Ascending aorta (tissue), 2 donors: Measurements from ENCODE around the gene FAM107B. TPM values are rescaled to one million over a fixed set of nuclear protein-coding genes. Genes with fewer than 3 reads are reported as not detected.

Experiments used
- DNase-seq, 2 donors: peaks; one replicate each; pipeline ENCODE4 v3.0.0-alpha.2; 2019; ENCODE audit warnings: low spot score in 2 of 2
- H3K27ac ChIP-seq, 2 donors: fragments of 200-600 bp; sonication (generic); one replicate each; pipeline ENCODE4 v1.5.1; 2016 to 2017; ENCODE audit warnings: mild to moderate bottlenecking in 1 of 2
- H3K27me3 ChIP-seq: fragments of 200-600 bp; sonication (generic); one replicate; pipeline ENCODE4 v1.5.1; 2017
- H3K36me3 ChIP-seq, 2 donors: fragments of 200-600 bp; sonication (generic); one replicate each; pipeline ENCODE4 v1.5.1; 2016
- H3K4me1 ChIP-seq, 2 donors: fragments of 200-600 bp; sonication (generic); one replicate each; pipeline ENCODE4 v1.5.1; 2016 to 2017; ENCODE audit warnings: mild to moderate bottlenecking in 1 of 2
- H3K4me3 ChIP-seq, 2 donors: fragments of 200-600 bp; sonication (generic); one replicate each; pipeline ENCODE4 v1.5.1; 2016 to 2017; ENCODE audit warnings: mild to moderate bottlenecking in 1 of 2
- H3K9me3 ChIP-seq, 2 donors: fragments of 200-600 bp; sonication (generic); one replicate each; pipeline ENCODE4 v1.5.1; 2016
- intact Hi-C: fragments of 100-400 bp; cut with DNase I; formaldehyde crosslinking; loops from one replicate; pipeline ENCODE4 v1.15.1; 2023
- total RNA-seq: library from RNA; depleted of rRNA; stranded (reverse); fragments of >200 nt; gene quantifications from one replicate; pipeline ENCODE4 v1.1.0, GENCODE V29; 2016
- TF ChIP-seq, protein P1 (sequence below), 3 experiments: fragments of 200-600 bp in 2 of 3; fragments of 450-650 bp in 1 of 3; sonication (generic) in 2 of 3; IDR thresholded peaks; one replicate each; pipeline ENCODE4 v1.5.1; 2016 to 2019; ENCODE audit warnings: antibody characterized with exemption in 3 of 3, mild to moderate bottlenecking in 1 of 3, moderate library complexity in 1 of 3

The FAM107B gene
- total RNA-seq, 1 donor from 2014 or later: 3.7 TPM

DNA sequence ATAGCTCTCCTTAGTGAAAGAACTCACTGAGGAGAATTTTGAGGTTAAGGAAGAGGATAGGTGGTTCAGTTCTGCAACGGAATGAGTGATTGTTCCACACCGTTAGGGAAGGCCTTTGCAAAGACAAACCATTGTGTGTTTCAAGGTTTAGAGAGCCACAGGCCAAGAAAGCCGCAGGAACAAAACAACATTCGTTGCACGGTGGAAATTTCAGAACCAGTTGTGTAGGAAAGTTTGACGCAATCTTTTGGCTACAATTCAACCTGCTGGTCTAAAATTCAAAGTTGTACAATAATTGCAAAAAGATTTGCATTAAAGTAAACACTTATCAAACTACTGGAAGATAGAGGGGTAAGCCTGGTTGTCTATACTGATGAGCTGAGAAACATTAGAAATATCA, 91.4 kb downstream of the FAM107B start:
- TF ChIP-seq, protein P1, sequence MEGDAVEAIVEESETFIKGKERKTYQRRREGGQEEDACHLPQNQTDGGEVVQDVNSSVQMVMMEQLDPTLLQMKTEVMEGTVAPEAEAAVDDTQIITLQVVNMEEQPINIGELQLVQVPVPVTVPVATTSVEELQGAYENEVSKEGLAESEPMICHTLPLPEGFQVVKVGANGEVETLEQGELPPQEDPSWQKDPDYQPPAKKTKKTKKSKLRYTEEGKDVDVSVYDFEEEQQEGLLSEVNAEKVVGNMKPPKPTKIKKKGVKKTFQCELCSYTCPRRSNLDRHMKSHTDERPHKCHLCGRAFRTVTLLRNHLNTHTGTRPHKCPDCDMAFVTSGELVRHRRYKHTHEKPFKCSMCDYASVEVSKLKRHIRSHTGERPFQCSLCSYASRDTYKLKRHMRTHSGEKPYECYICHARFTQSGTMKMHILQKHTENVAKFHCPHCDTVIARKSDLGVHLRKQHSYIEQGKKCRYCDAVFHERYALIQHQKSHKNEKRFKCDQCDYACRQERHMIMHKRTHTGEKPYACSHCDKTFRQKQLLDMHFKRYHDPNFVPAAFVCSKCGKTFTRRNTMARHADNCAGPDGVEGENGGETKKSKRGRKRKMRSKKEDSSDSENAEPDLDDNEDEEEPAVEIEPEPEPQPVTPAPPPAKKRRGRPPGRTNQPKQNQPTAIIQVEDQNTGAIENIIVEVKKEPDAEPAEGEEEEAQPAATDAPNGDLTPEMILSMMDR (IDR thresholded peaks at IDR 0.05): no peak
- Histone ChIP-seq H3K36me3 (no peaks in the 10 kb centered on the region), H3K27ac (no peak overlapping the region), H3K27me3 (no peaks in the 10 kb centered on the region), H3K4me1 (no peaks in the 10 kb centered on the region), H3K4me3 (no peak overlapping the region), H3K9me3 (no peaks in the 10 kb centered on the region)
- intact Hi-C loops: no loop called here
- no peak for DNase-seq

DNA sequence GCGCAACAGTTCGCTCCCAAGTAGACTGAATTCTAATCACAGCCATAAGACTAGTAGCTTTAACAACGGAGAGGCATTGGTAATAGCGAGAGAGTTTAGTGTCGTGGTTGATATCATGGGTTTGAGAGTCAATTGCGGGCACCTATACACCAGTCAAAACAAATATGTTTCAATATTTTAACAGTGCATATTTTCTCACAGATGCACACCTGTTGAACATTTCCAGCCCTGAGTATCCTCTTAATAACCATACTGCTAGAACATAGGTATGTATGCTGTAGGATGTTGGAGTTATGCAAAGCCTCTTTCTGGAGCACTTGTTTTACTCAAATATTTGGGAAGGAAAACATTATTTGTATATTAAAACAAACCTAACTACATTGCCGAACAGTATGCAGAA, 92.9 kb downstream of the FAM107B start:
- no peak for DNase-seq
- H3K9me3 ChIP-seq: no peaks in the 10 kb centered on the region
- no peaks in the 10 kb centered on the region for H3K36me3 ChIP-seq
- H3K27ac ChIP-seq: no peak overlapping the region
- no peaks in the 10 kb centered on the region for H3K27me3 ChIP-seq
- TF ChIP-seq, protein P1 (IDR thresholded peaks at IDR 0.05): no peak
- H3K4me1 ChIP-seq: no peaks in the 10 kb centered on the region
- intact Hi-C loops: no loop called here
- no peak overlapping the region for H3K4me3 ChIP-seq

DNA sequence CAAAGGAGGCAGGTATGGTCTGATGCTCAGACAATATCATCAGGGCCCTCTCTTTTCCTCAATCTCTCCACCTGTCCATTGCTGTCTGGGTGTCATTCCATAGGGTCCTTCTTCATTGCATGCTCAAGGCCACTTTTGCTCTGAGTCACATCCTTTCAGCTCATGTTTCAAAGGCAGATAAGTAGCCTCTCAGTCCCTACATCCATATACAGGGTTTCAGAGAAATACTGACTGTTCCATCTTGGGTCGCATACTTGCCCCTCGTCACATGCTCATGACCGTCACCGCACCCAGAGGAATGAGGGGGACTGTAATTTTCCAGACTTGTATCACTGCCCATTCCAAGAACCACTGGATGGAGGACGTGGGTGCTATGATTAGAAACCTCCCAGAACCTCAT, 93.4 kb downstream of the FAM107B start:
- no peak overlapping the region for H3K27ac ChIP-seq
- H3K4me1 ChIP-seq: no peaks in the 10 kb centered on the region
- H3K4me3 ChIP-seq: no peak overlapping the region
- H3K27me3 ChIP-seq: no peaks in the 10 kb centered on the region
- H3K9me3 ChIP-seq: no peaks in the 10 kb centered on the region
- DNase-seq: no peak
- intact Hi-C loops: no loop called here
- H3K36me3 ChIP-seq: no peaks in the 10 kb centered on the region
- TF ChIP-seq, protein P1 (IDR thresholded peaks at IDR 0.05): no peak

GRCh38 chr10:14678637-14679036, 96.1 kb downstream of the FAM107B start:
- intact Hi-C loops: no loop called here
- no peaks in the 10 kb centered on the region for H3K27me3 ChIP-seq
- H3K9me3 ChIP-seq: no peaks in the 10 kb centered on the region
- TF ChIP-seq, protein P1 (IDR thresholded peaks at IDR 0.05): no peak
- H3K27ac ChIP-seq: no peak overlapping the region
- no peaks in the 10 kb centered on the region for H3K36me3 ChIP-seq
- no peak for DNase-seq
- H3K4me3 ChIP-seq: no peak overlapping the region
- peaks cover 0 to 3% of the 10 kb centered on the region in 2 donors for H3K4me1 ChIP-seq

DNA sequence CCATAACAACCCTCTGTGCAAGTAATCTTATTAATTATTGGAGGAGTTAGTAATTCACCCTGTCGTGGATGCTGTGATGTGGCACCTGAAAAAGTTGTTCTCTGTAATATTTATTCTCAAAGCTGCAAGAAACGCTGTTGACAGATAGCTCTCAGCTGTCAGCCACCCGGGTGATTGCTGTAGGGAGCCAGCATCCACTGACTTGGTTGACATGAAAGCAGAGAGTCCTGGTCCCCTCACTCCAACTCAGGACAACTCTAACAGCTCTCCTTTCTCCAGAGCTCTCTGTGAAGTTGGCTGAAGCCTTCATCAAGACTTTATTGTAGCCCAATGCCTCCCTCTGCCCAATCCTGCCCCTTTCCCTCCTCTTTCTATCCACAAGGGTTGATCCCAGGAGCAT, 98.0 kb downstream of the FAM107B start:
- intact Hi-C loops: no loop called here

More for the DNA sequence above, 98.0 kb downstream of the FAM107B start:
- Histone ChIP-seq H3K4me1 (peaks cover 0 to 3% of the 10 kb centered on the region in 2 donors), H3K4me3 (no peak overlapping the region), H3K27ac (no peak overlapping the region), H3K27me3 (no peaks in the 10 kb centered on the region), H3K36me3 (no peaks in the 10 kb centered on the region), H3K9me3 (no peaks in the 10 kb centered on the region)
- no peak for DNase-seq
- TF ChIP-seq, protein P1 (IDR thresholded peaks at IDR 0.05): no peak
